ENCODE data around the gene TANGO2. TPM values are rescaled to one million over a fixed set of nuclear protein-coding genes. Genes with fewer than 3 reads are reported as not detected.

The TANGO2 gene, protein sequence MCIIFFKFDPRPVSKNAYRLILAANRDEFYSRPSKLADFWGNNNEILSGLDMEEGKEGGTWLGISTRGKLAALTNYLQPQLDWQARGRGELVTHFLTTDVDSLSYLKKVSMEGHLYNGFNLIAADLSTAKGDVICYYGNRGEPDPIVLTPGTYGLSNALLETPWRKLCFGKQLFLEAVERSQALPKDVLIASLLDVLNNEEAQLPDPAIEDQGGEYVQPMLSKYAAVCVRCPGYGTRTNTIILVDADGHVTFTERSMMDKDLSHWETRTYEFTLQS
- total RNA-seq = 10 to 100 TPM; 35.9 to 72.2 (median 57.2) TPM
- polyA plus RNA-seq = 10 to 100 TPM; 18.7 to 30.9 (median 21.6) TPM
- long read RNA-seq, donor 1, partial matches to known transcripts = 0 of 8 reads
- long read RNA-seq, donor 1, other reads (novel, unspliced or antisense) = 0 of 8 reads
- long read RNA-seq, donor 2, partial matches to known transcripts = 0 of 6 reads
- long read RNA-seq, donor 2, other reads (novel, unspliced or antisense) = 0 of 6 reads

DNA sequence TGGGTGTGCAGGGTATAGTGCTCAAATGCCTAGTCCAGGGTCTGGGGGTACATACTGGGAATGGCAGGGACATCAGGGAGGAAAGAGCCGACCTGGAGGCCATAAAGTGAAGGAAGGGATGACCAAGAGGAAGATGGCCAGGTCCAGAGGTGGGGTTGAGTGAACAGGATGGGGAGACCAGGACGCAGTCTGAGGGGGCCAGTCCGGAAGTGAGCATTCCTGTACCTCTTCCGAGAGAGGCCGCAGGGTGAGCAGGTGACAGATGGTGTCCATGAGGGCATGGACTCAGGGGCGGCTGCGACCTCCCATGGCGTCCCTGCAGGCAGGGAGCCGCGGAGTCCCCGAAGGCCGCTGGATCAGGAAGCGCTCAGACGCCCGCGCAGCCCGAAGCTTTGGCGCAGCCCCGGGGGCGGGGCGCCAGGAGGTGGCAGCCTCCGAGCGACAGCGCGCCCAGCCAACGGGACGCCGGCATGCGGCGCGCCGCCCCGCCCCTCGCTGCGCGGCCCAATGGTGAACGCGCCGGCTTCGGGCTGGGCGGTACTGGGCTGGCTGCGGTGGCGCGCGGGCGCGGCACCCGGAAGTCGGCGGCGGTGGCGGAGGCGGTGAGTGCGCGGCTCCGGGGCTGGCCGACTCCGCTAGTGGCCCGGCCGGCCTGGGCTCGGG is at the start of gene TANGO2:
TSS of gene TANGO2 (plus strand) at position 578 of the 663 bp plus-strand sequence. CDS start 15,689 bp downstream, outside the sequence.
- peak; percentile 97 for DNase-seq
- peaks cover 0 to 24% (median 0%) of the 10 kb centered on the region in 6 donors for H3K36me3 ChIP-seq
- H3K27ac ChIP-seq = peak within 1 kb of the TSS; percentile 83 to 95 (median 90)
- H3K9me3 ChIP-seq = no peaks in the 10 kb centered on the region
- H3K4me1 ChIP-seq = peaks cover 19 to 86% (median 58%) of the 10 kb centered on the region in 6 donors
- intact Hi-C loops (cut with DNase I; ENCODE audit: low total_unique reads) = no loop called here
- peak within 1 kb of the TSS; percentile 50 to 97 (median 88) for H3K4me3 ChIP-seq
- H3K27me3 ChIP-seq (replicated peaks in 1 of 7) = peaks cover 0 to 20% (median 0%) of the 10 kb centered on the region in 7 donors
- TF ChIP-seq POLR2A (IDR thresholded peaks at IDR 0.05) (peak in 2 of 3 donors; percentile 54 to 70), CTCF (IDR thresholded peaks at IDR 0.05 in 8 of 11, conservative IDR thresholded peaks at IDR 0.05 in 3 of 11) (peak in 2 of 11 experiments; percentile 11 to 17), POLR2AphosphoS5 (IDR thresholded peaks at IDR 0.05) (peak; percentile 91 to 93 (median 92))
- 0 to 2% (median 1%) methylated on average over 26 to 61 of the region's 61 CpGs for WGBS, 5 donors

- H3K27ac ChIP-seq = peak overlapping the region in 4 of 8 donors; percentile 25 to 58 (median 40)
- no peak overlapping the region for H3K4me3 ChIP-seq
- H3K27me3 ChIP-seq (replicated peaks in 1 of 7) = no peaks in the 10 kb centered on the region
- 51 to 66% (median 55%) methylated on average over 19 to 28 of the region's 28 CpGs for WGBS, 5 donors
- H3K4me1 ChIP-seq = peaks cover 0 to 78% (median 28%) of the 10 kb centered on the region in 6 donors
- H3K9me3 ChIP-seq = no peaks in the 10 kb centered on the region
- peaks cover 0 to 85% (median 28%) of the 10 kb centered on the region in 6 donors for H3K36me3 ChIP-seq
- intact Hi-C loops (cut with DNase I; ENCODE audit: low total_unique reads) = loop anchor here (5.0 to 10.0 kb wide), 2 partner anchors 41 to 153 kb away; no protein-coding TSS in a partner anchor
- DNase-seq = no peak
- no peak for TF ChIP-seq CTCF (IDR thresholded peaks at IDR 0.05 in 8 of 11, conservative IDR thresholded peaks at IDR 0.05 in 3 of 11)
- TF ChIP-seq POLR2AphosphoS5 (IDR thresholded peaks at IDR 0.05) = peak; percentile 22 to 71 (median 39)
These were observed 49.4 kb upstream of the TANGO2 start for GRCh38 chr22:19971276-19972124.

GRCh38 chr22:19972251-19972650 is 48.7 kb upstream of the TANGO2 start:
- Histone ChIP-seq H3K27me3 (replicated peaks in 1 of 7) (no peaks in the 10 kb centered on the region), H3K36me3 (peaks cover 0 to 85% (median 23%) of the 10 kb centered on the region in 6 donors), H3K4me1 (peaks cover 0 to 76% (median 28%) of the 10 kb centered on the region in 6 donors), H3K4me3 (no peak overlapping the region), H3K27ac (peak overlapping the region in 3 of 8 donors; percentile 36 to 58 (median 43)), H3K9me3 (no peaks in the 10 kb centered on the region)
- no peak for DNase-seq
- no peak for TF ChIP-seq POLR2A (IDR thresholded peaks at IDR 0.05)
- peak in 1 of 3 donors; percentile 46 for TF ChIP-seq POLR2AphosphoS5 (IDR thresholded peaks at IDR 0.05)
- intact Hi-C loops (cut with DNase I; ENCODE audit: low total_unique reads) = loop anchor here (5.0 to 10.0 kb wide), 2 partner anchors 40 to 153 kb away; no protein-coding TSS in a partner anchor
- WGBS, 5 donors = 85 to 96% (median 92%) methylated on average over 4 to 9 of the region's 9 CpGs
